Measurements from ENCODE around the gene IL6R.

The IL6R gene

DNA sequence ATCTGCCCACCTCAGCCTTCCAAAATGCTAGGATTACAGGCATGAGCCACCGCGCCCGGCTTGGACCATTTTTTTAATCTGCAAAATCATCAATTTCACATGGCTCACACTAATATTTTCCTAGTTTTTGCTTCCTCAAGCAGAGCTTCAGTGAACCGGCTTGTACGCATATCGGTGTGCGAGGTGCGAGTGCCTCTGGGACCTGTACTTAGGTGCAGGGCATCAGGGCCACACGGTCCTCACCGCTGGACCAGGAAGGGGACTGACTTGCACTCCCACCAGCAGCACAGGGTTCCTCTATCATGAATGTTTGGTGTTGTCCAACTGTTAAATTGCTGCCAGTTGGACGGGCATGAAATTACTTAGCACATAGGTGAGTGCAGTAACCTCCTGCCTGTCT lies 112.5 kb downstream of the IL6R start:
- DNase-seq (ENCODE audit: low read depth), result no peak
